ENCODE measurements around the gene CRYBB1. TPM values are rescaled to one million over a fixed set of nuclear protein-coding genes. Genes with fewer than 3 reads are reported as not detected.

CRYBB1 gene
- total RNA-seq, 1 experiment from 2014 or later = not detected

GRCh38 chr22:26563022-26563421, 54.8 kb downstream of the CRYBB1 start:
- CTCF ChIA-PET = no interaction called here

GRCh38 chr22:26561756-26562417, 55.9 kb downstream of the CRYBB1 start:
- BruUV-seq (replicated peaks) = no TSS peak
- Histone ChIP-seq H3K27me3 (ENCODE audit: control insufficient read depth, insufficient read depth, low read length) (no peaks in the 10 kb centered on the region), H3K9me3 (ENCODE audit: control insufficient read depth, insufficient read depth, low read depth, low read length) (no peaks in the 10 kb centered on the region), H3K4me3 (ENCODE audit: low read depth in 2 of 2, low read length in 2 of 2) (no peak overlapping the region), H3K36me3 (ENCODE audit: control insufficient read depth, insufficient read depth, low read length) (no peaks in the 10 kb centered on the region), H3K27ac (ENCODE audit: low read length) (no peak overlapping the region), H3K4me1 (ENCODE audit: control insufficient read depth, insufficient read depth, low read length) (no peaks in the 10 kb centered on the region)
- intact Hi-C loops (cut with micrococcal nuclease; ENCODE audit: unreplicated experiment) = no loop called here
- TF ChIP-seq SIN3A (IDR thresholded peaks at IDR 0.05; ENCODE audit: borderline replicate concordance, insufficient read depth, low read depth, low read length) (no peak), TCF7L2 (IDR thresholded peaks at IDR 0.05; ENCODE audit: low read depth, low read length) (no peak), POLR2AphosphoS5 (IDR thresholded peaks at IDR 0.05; ENCODE audit: low read depth, low read length) (no peak)
- TF ChIP-seq, protein P1, sequence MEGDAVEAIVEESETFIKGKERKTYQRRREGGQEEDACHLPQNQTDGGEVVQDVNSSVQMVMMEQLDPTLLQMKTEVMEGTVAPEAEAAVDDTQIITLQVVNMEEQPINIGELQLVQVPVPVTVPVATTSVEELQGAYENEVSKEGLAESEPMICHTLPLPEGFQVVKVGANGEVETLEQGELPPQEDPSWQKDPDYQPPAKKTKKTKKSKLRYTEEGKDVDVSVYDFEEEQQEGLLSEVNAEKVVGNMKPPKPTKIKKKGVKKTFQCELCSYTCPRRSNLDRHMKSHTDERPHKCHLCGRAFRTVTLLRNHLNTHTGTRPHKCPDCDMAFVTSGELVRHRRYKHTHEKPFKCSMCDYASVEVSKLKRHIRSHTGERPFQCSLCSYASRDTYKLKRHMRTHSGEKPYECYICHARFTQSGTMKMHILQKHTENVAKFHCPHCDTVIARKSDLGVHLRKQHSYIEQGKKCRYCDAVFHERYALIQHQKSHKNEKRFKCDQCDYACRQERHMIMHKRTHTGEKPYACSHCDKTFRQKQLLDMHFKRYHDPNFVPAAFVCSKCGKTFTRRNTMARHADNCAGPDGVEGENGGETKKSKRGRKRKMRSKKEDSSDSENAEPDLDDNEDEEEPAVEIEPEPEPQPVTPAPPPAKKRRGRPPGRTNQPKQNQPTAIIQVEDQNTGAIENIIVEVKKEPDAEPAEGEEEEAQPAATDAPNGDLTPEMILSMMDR (IDR thresholded peaks at IDR 0.05) = no peak
- TF ChIP-seq, protein P2, sequence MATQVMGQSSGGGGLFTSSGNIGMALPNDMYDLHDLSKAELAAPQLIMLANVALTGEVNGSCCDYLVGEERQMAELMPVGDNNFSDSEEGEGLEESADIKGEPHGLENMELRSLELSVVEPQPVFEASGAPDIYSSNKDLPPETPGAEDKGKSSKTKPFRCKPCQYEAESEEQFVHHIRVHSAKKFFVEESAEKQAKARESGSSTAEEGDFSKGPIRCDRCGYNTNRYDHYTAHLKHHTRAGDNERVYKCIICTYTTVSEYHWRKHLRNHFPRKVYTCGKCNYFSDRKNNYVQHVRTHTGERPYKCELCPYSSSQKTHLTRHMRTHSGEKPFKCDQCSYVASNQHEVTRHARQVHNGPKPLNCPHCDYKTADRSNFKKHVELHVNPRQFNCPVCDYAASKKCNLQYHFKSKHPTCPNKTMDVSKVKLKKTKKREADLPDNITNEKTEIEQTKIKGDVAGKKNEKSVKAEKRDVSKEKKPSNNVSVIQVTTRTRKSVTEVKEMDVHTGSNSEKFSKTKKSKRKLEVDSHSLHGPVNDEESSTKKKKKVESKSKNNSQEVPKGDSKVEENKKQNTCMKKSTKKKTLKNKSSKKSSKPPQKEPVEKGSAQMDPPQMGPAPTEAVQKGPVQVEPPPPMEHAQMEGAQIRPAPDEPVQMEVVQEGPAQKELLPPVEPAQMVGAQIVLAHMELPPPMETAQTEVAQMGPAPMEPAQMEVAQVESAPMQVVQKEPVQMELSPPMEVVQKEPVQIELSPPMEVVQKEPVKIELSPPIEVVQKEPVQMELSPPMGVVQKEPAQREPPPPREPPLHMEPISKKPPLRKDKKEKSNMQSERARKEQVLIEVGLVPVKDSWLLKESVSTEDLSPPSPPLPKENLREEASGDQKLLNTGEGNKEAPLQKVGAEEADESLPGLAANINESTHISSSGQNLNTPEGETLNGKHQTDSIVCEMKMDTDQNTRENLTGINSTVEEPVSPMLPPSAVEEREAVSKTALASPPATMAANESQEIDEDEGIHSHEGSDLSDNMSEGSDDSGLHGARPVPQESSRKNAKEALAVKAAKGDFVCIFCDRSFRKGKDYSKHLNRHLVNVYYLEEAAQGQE (IDR thresholded peaks at IDR 0.05; ENCODE audit: insufficient read depth in 1 of 2, low read depth in 2 of 2, low read length in 1 of 2) = no peak
- ATAC-seq = no peak
- CTCF ChIA-PET = no interaction called here
- POLR2A ChIA-PET = no interaction called here
- no peak for DNase-seq (ENCODE audit: low read depth, low spot score)
- in situ Hi-C loops (cut with HindIII; ENCODE audit: low pct_unique_long_range_greater_than_20kb, low sequenced_read_pairs) = no loop called here

More at GRCh38 chr22:26563022-26563421, 54.8 kb downstream of the CRYBB1 start:
- no peaks in the 10 kb centered on the region for H3K36me3 ChIP-seq (ENCODE audit: control insufficient read depth, insufficient read depth, low read length)
- no peak overlapping the region for H3K4me3 ChIP-seq (ENCODE audit: low read depth in 2 of 2, low read length in 2 of 2)
- no peaks in the 10 kb centered on the region for H3K4me1 ChIP-seq (ENCODE audit: control insufficient read depth, insufficient read depth, low read length)
- no peaks in the 10 kb centered on the region for H3K9me3 ChIP-seq (ENCODE audit: control insufficient read depth, insufficient read depth, low read depth, low read length)
- ATAC-seq (no peak), DNase-seq (ENCODE audit: low read depth, low spot score) (no peak)
- intact Hi-C loops (cut with micrococcal nuclease; ENCODE audit: unreplicated experiment) = no loop called here
- in situ Hi-C loops (cut with HindIII; ENCODE audit: low pct_unique_long_range_greater_than_20kb, low sequenced_read_pairs) = no loop called here
- BruUV-seq (replicated peaks) = no TSS peak
- no peaks in the 10 kb centered on the region for H3K27me3 ChIP-seq (ENCODE audit: control insufficient read depth, insufficient read depth, low read length)
- H3K27ac ChIP-seq (ENCODE audit: low read length) = no peak overlapping the region
- TF ChIP-seq POLR2AphosphoS5 (IDR thresholded peaks at IDR 0.05; ENCODE audit: low read depth, low read length) (no peak), SIN3A (IDR thresholded peaks at IDR 0.05; ENCODE audit: borderline replicate concordance, insufficient read depth, low read depth, low read length) (no peak), TCF7L2 (IDR thresholded peaks at IDR 0.05; ENCODE audit: low read depth, low read length) (no peak)
- TF ChIP-seq, protein P1 (IDR thresholded peaks at IDR 0.05) = no peak
- TF ChIP-seq, protein P2 (IDR thresholded peaks at IDR 0.05; ENCODE audit: insufficient read depth in 1 of 2, low read depth in 2 of 2, low read length in 1 of 2) = no peak
- POLR2A ChIA-PET = no interaction called here

Data from Panc1 (cell line).